Stimulated activated naive CD8-positive, alpha-beta T cell treated with anti-CD3 and anti-CD28 coated beads, Interleukin-15, amount 100 ng/mL, for 72 hours (primary cell): ENCODE data around the gene ADAM8.
"Not testable (repeated sequence)": the region's sequence is repeated elsewhere in the genome, so short reads cannot be mapped to it uniquely, and the experiment has no call there.

Experiments
- ATAC-seq: fragments of 150-1000 bp; cut with Tn5 transposase; 2 replicates; pipeline ENCODE4 v1.10.0; 2021; ENCODE audit warnings: mild to moderate bottlenecking, moderate library complexity
- DNase-seq, 2 donors: peaks; one replicate each; pipeline ENCODE4 v3.0.0; 2021 to 2022
- H3K27ac Mint-ChIP-seq, 2 donors: one replicate each; pipeline ENCODE4 v1.8.0; 2022; ENCODE audit warnings: mild to moderate bottlenecking in 2 of 2, mixed read lengths in 2 of 2, moderate library complexity in 2 of 2
- H3K27me3 Mint-ChIP-seq: one replicate; pipeline ENCODE4 v1.8.0; 2022; ENCODE audit warnings: mixed read lengths
- H3K4me1 Mint-ChIP-seq: one replicate; pipeline ENCODE4 v1.8.0; 2022; ENCODE audit warnings: mild to moderate bottlenecking, mixed read lengths
- H3K4me3 Mint-ChIP-seq, 2 donors: one replicate each; pipeline ENCODE4 v1.8.0; 2022; ENCODE audit warnings: mild to moderate bottlenecking in 2 of 2, mixed read lengths in 2 of 2, moderate library complexity in 1 of 2
- H3K9me3 Mint-ChIP-seq, 2 donors: one replicate each; pipeline ENCODE4 v1.8.0; 2022; ENCODE audit warnings: mixed read lengths in 2 of 2

ADAM8 gene

GRCh38 chr10:133276435-133277201 lies at the start of gene ADAM8:
ADAM8 (minus strand) TSS chr10:133276868; CDS start chr10:133276817, 51 bp downstream.
- Mint-ChIP-seq H3K27me3 (no peaks in the 10 kb centered on the region), H3K27ac (peak within 1 kb of the TSS; percentile 12 to 92), H3K9me3 (no peaks in the 10 kb centered on the region), H3K4me1 (peaks cover 46% of the 10 kb centered on the region), H3K4me3 (peak within 1 kb of the TSS; percentile 88 to 90)
- DNase-seq (peak; percentile 61 to 63), ATAC-seq (peak; percentile 36)

GRCh38 chr10:133326223-133326551 lies 49.5 kb upstream of the ADAM8 start:
- Mint-ChIP-seq H3K4me3 (peak overlapping the region; percentile 66 to 67), H3K4me1 (peaks cover 36% of the 10 kb centered on the region), H3K27me3 (peaks cover 61% of the 10 kb centered on the region), H3K27ac (peak overlapping the region in 1 of 2 donors; percentile 35), H3K9me3 (no peaks in the 10 kb centered on the region)
- DNase-seq (no peak), ATAC-seq (no peak)

GRCh38 chr10:133325440-133326222 lies 49.0 kb upstream of the ADAM8 start:
- Mint-ChIP-seq H3K27me3 (peaks cover 57% of the 10 kb centered on the region), H3K4me3 (peak overlapping the region; percentile 88 to 90), H3K27ac (peak overlapping the region in 1 of 2 donors; percentile 38), H3K4me1 (peaks cover 36% of the 10 kb centered on the region), H3K9me3 (no peaks in the 10 kb centered on the region)
- DNase-seq (no peak), ATAC-seq (no peak)

- Mint-ChIP-seq H3K27me3 (peaks cover 60% of the 10 kb centered on the region), H3K4me3 (peak overlapping the region; percentile 88 to 90), H3K9me3 (no peaks in the 10 kb centered on the region), H3K4me1 (peaks cover 33% of the 10 kb centered on the region), H3K27ac (no peak overlapping the region)
- peak; percentile 15 for ATAC-seq
- no peak for DNase-seq
Measured at GRCh38 chr10:133324857-133325260, 48.2 kb upstream of the ADAM8 start.

GRCh38 chr10:133324198-133324792 lies 47.6 kb upstream of the ADAM8 start:
- DNase-seq (peak; percentile 40 to 67), ATAC-seq (peak; percentile 84)
- H3K27ac Mint-ChIP-seq: no peak overlapping the region
- H3K4me1 Mint-ChIP-seq: peaks cover 30% of the 10 kb centered on the region
- H3K9me3 Mint-ChIP-seq: no peaks in the 10 kb centered on the region
- peaks cover 60% of the 10 kb centered on the region for H3K27me3 Mint-ChIP-seq
- H3K4me3 Mint-ChIP-seq: no peak overlapping the region

- DNase-seq, H3K9me3 Mint-ChIP-seq, H3K27ac Mint-ChIP-seq, H3K4me3 Mint-ChIP-seq, ATAC-seq: not testable (repeated sequence)
- H3K4me1 Mint-ChIP-seq: peaks cover 36% of the 10 kb centered on the region
- H3K27me3 Mint-ChIP-seq: peaks cover 46% of the 10 kb centered on the region
Measured at GRCh38 chr10:133322064-133322709, 45.5 kb upstream of the ADAM8 start.

- ATAC-seq, H3K4me3 Mint-ChIP-seq, DNase-seq, H3K9me3 Mint-ChIP-seq, H3K27ac Mint-ChIP-seq: not testable (repeated sequence)
- Mint-ChIP-seq H3K4me1 (peaks cover 33% of the 10 kb centered on the region), H3K27me3 (peaks cover 33% of the 10 kb centered on the region)
Measured at GRCh38 chr10:133320852-133321422, 44.3 kb upstream of the ADAM8 start.

- peak overlapping the region; percentile 74 to 77 for H3K4me3 Mint-ChIP-seq
- no peak overlapping the region for H3K27ac Mint-ChIP-seq
- H3K27me3 Mint-ChIP-seq: peaks cover 21% of the 10 kb centered on the region
- no peaks in the 10 kb centered on the region for H3K9me3 Mint-ChIP-seq
- DNase-seq (peak; percentile 72 to 76), ATAC-seq (peak; percentile 96)
- H3K4me1 Mint-ChIP-seq: peaks cover 31% of the 10 kb centered on the region
Measured at GRCh38 chr10:133318494-133319127, 41.9 kb upstream of the ADAM8 start.

GRCh38 chr10:133316732-133317131 lies 40.1 kb upstream of the ADAM8 start:
- H3K4me3 Mint-ChIP-seq: peak overlapping the region in 1 of 2 donors; percentile 6
- no peaks in the 10 kb centered on the region for H3K9me3 Mint-ChIP-seq
- peaks cover 31% of the 10 kb centered on the region for H3K4me1 Mint-ChIP-seq
- H3K27ac Mint-ChIP-seq: no peak overlapping the region
- DNase-seq (no peak), ATAC-seq (no peak)
- H3K27me3 Mint-ChIP-seq: peaks cover 21% of the 10 kb centered on the region

- no peak for ATAC-seq
- H3K27me3 Mint-ChIP-seq: peaks cover 21% of the 10 kb centered on the region
- DNase-seq: no peak
- H3K4me1 Mint-ChIP-seq: peaks cover 31% of the 10 kb centered on the region
- H3K27ac Mint-ChIP-seq: no peak overlapping the region
- H3K4me3 Mint-ChIP-seq: no peak overlapping the region
- H3K9me3 Mint-ChIP-seq: no peaks in the 10 kb centered on the region
Measured at GRCh38 chr10:133316266-133316665, 39.6 kb upstream of the ADAM8 start.

GRCh38 chr10:133315847-133316246 lies 39.2 kb upstream of the ADAM8 start:
- Mint-ChIP-seq H3K4me3 (no peak overlapping the region), H3K4me1 (peaks cover 31% of the 10 kb centered on the region), H3K27me3 (peaks cover 21% of the 10 kb centered on the region), H3K9me3 (no peaks in the 10 kb centered on the region), H3K27ac (no peak overlapping the region)
- DNase-seq: no peak
- ATAC-seq: no peak

- H3K9me3 Mint-ChIP-seq: no peaks in the 10 kb centered on the region
- no peak overlapping the region for H3K27ac Mint-ChIP-seq
- DNase-seq (no peak), ATAC-seq (no peak)
- H3K27me3 Mint-ChIP-seq: peaks cover 12% of the 10 kb centered on the region
- no peak overlapping the region for H3K4me3 Mint-ChIP-seq
- H3K4me1 Mint-ChIP-seq: peaks cover 33% of the 10 kb centered on the region
Measured at GRCh38 chr10:133314911-133315310, 38.2 kb upstream of the ADAM8 start.

GRCh38 chr10:133313192-133313591 lies 36.5 kb upstream of the ADAM8 start:
- Mint-ChIP-seq H3K27me3 (no peaks in the 10 kb centered on the region), H3K4me1 (peaks cover 29% of the 10 kb centered on the region), H3K4me3 (no peak overlapping the region), H3K9me3 (no peaks in the 10 kb centered on the region), H3K27ac (peak overlapping the region in 1 of 2 donors; percentile 33)
- no peak for ATAC-seq
- DNase-seq: no peak

GRCh38 chr10:133312769-133313145 lies 36.1 kb upstream of the ADAM8 start:
- no peak overlapping the region for H3K4me3 Mint-ChIP-seq
- H3K27ac Mint-ChIP-seq: no peak overlapping the region
- peaks cover 31% of the 10 kb centered on the region for H3K4me1 Mint-ChIP-seq
- no peaks in the 10 kb centered on the region for H3K27me3 Mint-ChIP-seq
- DNase-seq (no peak), ATAC-seq (no peak)
- H3K9me3 Mint-ChIP-seq: no peaks in the 10 kb centered on the region
